Activated CD4-positive, alpha-beta T cell treated with anti-CD3 and anti-CD28 coated beads, Interleukin-2, Interleukin-4, amounts not matched to agents 100 ng/mL and 50 ng/mL, durations not matched to agents 16 hours and 8 hours (primary cell): ENCODE results near the gene TMEM234.

Experiments
- DNase-seq: peaks from one replicate; pipeline ENCODE4 v3.0.0-alpha.2; 2020; ENCODE audit warnings: low spot score

The TMEM234 gene

DNA sequence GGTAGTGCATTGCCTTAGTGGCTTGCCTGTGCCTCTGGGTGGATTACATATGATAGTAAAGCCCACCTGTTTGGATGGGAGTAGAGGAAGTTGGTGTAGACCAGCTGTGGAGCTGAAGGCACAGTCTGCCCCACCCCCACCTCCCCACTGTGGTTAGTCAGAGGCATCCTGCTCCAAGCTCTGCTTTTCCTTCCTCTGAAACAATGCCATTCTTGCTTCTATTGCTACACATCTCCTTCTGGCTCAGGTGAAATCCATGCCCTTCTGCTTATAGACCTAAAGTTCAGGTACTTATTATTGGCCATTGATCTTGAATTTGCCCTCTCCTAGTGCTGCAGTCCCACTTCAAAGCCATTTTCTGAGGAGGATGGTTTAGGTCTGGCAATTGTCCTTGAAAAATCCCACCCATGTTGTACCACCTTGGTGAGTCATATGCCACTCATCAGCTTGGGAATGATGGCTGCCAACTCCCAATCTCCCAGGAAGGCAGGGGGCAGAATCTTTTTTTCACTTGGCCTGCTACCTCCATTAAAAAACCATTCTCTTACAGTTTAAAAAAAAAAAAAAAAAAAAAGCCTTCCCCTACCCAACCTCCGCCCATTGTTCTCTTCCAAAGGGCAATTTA lies 49.4 kb downstream of the TMEM234 start:
- no peak for DNase-seq

DNA sequence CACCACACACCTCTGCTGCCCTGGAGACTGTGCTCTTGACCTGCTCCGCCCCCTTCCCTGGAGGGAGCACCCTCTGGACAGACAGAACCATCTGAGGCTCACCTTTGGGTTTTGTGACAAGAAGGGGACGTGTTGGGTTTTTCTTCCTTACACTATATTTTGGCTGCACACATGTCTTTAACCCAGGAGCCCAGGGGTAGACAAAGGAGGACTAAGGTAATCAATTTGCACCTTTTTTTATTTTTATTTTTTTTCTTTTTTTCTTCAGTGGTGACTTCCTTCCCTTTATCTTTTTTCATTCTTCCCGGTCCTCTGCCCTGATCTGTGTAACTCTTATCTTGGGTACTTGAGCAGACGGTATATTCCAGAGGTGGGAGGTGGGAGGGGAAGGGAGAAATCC lies 51.2 kb downstream of the TMEM234 start:
- no peak for DNase-seq
